ENCODE results near the gene TMTC4.

The TMTC4 gene

GRCh38 chr13:100667894-100668293 lies 6.7 kb downstream of the TMTC4 start:
- no peak for DNase-seq (ENCODE audit: low read depth in 2 of 2)

- DNase-seq (ENCODE audit: low read depth in 2 of 2): no peak
Measured at GRCh38 chr13:100666124-100666523, 8.5 kb downstream of the TMTC4 start.

- DNase-seq (ENCODE audit: low read depth in 2 of 2): no peak
Measured at GRCh38 chr13:100665403-100665802, 9.2 kb downstream of the TMTC4 start.

GRCh38 chr13:100664171-100664900 lies 10.3 kb downstream of the TMTC4 start:
- no peak for DNase-seq (ENCODE audit: low read depth in 2 of 2)

- no peak for DNase-seq (ENCODE audit: low read depth in 2 of 2)
Measured at GRCh38 chr13:100662468-100663211, 12.0 kb downstream of the TMTC4 start.

GRCh38 chr13:100660761-100661160 lies 13.8 kb downstream of the TMTC4 start:
- no peak for DNase-seq (ENCODE audit: low read depth in 2 of 2)

GRCh38 chr13:100659578-100659977 lies 15.0 kb downstream of the TMTC4 start:
- DNase-seq (ENCODE audit: low read depth in 2 of 2): no peak

- DNase-seq (ENCODE audit: low read depth in 2 of 2): no peak
Measured at GRCh38 chr13:100658363-100658762, 16.2 kb downstream of the TMTC4 start.

GRCh38 chr13:100657881-100658315 lies 16.7 kb downstream of the TMTC4 start:
- DNase-seq (ENCODE audit: low read depth in 2 of 2): no peak

GRCh38 chr13:100652510-100652909 lies 22.1 kb downstream of the TMTC4 start:
- no peak for DNase-seq (ENCODE audit: low read depth in 2 of 2)

GRCh38 chr13:100650326-100650725 lies 24.3 kb downstream of the TMTC4 start:
- no peak for DNase-seq (ENCODE audit: low read depth in 2 of 2)

- DNase-seq (ENCODE audit: low read depth in 2 of 2): no peak
Measured at GRCh38 chr13:100648354-100648753, 26.2 kb downstream of the TMTC4 start.

GRCh38 chr13:100646871-100647270 lies 27.7 kb downstream of the TMTC4 start:
- no peak for DNase-seq (ENCODE audit: low read depth in 2 of 2)

GRCh38 chr13:100646030-100646673 lies 28.4 kb downstream of the TMTC4 start:
- DNase-seq (ENCODE audit: low read depth in 2 of 2): no peak

- DNase-seq (ENCODE audit: low read depth in 2 of 2): no peak
Measured at GRCh38 chr13:100645382-100645781, 29.2 kb downstream of the TMTC4 start.

GRCh38 chr13:100644371-100644770 lies 30.2 kb downstream of the TMTC4 start:
- DNase-seq (ENCODE audit: low read depth in 2 of 2): no peak

- DNase-seq (ENCODE audit: low read depth in 2 of 2): no peak
Measured at GRCh38 chr13:100637796-100638195, 36.8 kb downstream of the TMTC4 start.

GRCh38 chr13:100637380-100637779 lies 37.2 kb downstream of the TMTC4 start:
- no peak for DNase-seq (ENCODE audit: low read depth in 2 of 2)

GRCh38 chr13:100636441-100636840 lies 38.2 kb downstream of the TMTC4 start:
- DNase-seq (ENCODE audit: low read depth in 2 of 2): no peak

- DNase-seq (ENCODE audit: low read depth in 2 of 2): no peak
Measured at GRCh38 chr13:100636004-100636403, 38.6 kb downstream of the TMTC4 start.

- DNase-seq (ENCODE audit: low read depth in 2 of 2): no peak
Measured at GRCh38 chr13:100634696-100635095, 39.9 kb downstream of the TMTC4 start.

GRCh38 chr13:100633461-100633860 lies 41.1 kb downstream of the TMTC4 start:
- no peak for DNase-seq (ENCODE audit: low read depth in 2 of 2)

- no peak for DNase-seq (ENCODE audit: low read depth in 2 of 2)
Measured at GRCh38 chr13:100630555-100630954, 44.0 kb downstream of the TMTC4 start.
